MG63 (cell line): ENCODE data around the gene LYVE1. TPM values are rescaled to one million over a fixed set of nuclear protein-coding genes. Genes with fewer than 3 reads are reported as not detected.

Source experiments
- DNase-seq: peaks from one replicate; pipeline ENCODE4 v3.0.0-alpha.2; 2020
- H3K27me3 ChIP-seq: fragments of 250-450 bp; sonication (Bioruptor Pico); 2 replicates; pipeline ENCODE4 v1.5.1; 2020; ENCODE audit warnings: mild to moderate bottlenecking, moderate library complexity
- H3K36me3 ChIP-seq: fragments of 250-450 bp; sonication (Bioruptor Pico); 2 replicates; pipeline ENCODE4 v1.5.1; 2020; ENCODE audit warnings: mild to moderate bottlenecking, moderate library complexity
- H3K4me3 ChIP-seq: fragments of 250-450 bp; sonication (Bioruptor Pico); 2 replicates; pipeline ENCODE4 v1.5.1; 2020; ENCODE audit warnings: mild to moderate bottlenecking, moderate library complexity
- H3K9me3 ChIP-seq: fragments of 250-450 bp; sonication (Bioruptor Pico); 2 replicates; pipeline ENCODE4 v1.5.1; 2020; ENCODE audit warnings: mild to moderate bottlenecking, moderate library complexity
- total RNA-seq: library from RNA; depleted of rRNA; stranded (reverse); fragments of >200 nt; shearing (Covaris generic); gene quantifications from 2 replicates; pipeline ENCODE4 v1.2.3, GENCODE V29; 2014; ENCODE audit warnings: low replicate concordance; rRNA removed

LYVE1 gene, protein sequence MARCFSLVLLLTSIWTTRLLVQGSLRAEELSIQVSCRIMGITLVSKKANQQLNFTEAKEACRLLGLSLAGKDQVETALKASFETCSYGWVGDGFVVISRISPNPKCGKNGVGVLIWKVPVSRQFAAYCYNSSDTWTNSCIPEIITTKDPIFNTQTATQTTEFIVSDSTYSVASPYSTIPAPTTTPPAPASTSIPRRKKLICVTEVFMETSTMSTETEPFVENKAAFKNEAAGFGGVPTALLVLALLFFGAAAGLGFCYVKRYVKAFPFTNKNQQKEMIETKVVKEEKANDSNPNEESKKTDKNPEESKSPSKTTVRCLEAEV
- total RNA-seq, result not detected in 2 replicates

DNA sequence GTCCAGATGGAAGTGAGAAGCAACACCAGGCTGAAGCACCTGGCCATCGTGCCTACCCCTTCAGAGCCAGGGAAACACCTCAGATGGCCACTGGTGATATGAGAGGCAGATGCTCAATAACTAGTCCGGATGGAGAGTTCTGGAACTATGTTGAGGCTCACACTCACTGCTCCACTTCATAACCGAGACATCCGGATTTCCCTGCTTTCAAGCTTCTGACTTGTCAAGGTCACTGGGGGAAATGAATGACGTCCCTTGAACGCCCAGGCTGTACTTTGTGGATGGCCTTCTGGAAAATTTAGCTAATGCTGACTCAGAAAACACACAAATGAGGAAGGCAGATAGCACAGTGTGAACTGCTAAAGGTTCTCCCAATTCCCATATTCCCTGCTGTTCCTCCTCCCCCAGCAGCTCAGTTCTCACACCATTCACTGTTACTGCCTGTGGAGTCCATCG lies at the start of gene LYVE1:
TSS of gene LYVE1 (minus strand) at position 180 of the 456 bp plus-strand sequence. CDS start at position 47, 133 bp downstream.
- no peaks in the 10 kb centered on the region for H3K36me3 ChIP-seq
- H3K27me3 ChIP-seq, result no peaks in the 10 kb centered on the region
- H3K4me3 ChIP-seq, result no peak within 1 kb of the TSS
- DNase-seq, result no peak
- no peaks in the 10 kb centered on the region for H3K9me3 ChIP-seq

DNA sequence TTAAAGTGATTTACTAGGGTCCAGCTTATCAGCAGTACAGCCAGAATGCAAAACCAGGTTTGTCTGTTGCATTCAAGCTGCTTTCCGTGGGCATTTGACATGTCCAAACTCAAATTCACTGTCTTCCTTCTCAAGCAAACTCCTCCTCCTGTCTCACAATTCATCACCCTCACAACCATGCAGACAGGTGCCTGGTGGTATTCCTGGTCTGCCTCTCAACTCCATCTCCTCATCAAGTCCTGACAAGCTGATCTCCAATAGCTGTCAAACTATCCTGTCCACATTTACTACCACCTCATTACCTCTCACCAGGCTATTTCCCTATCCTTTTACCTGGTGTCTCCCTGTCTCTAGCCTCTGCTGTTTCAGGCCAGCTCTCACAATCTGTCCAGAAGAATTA lies 49.1 kb upstream of the LYVE1 start:
- peaks cover 2% of the 10 kb centered on the region; the same call in 1 of the 2 replicates for H3K27me3 ChIP-seq
- DNase-seq, result no peak
- no peaks in the 10 kb centered on the region for H3K36me3 ChIP-seq
- peaks cover 3% of the 10 kb centered on the region for H3K9me3 ChIP-seq
- no peak overlapping the region for H3K4me3 ChIP-seq

DNA sequence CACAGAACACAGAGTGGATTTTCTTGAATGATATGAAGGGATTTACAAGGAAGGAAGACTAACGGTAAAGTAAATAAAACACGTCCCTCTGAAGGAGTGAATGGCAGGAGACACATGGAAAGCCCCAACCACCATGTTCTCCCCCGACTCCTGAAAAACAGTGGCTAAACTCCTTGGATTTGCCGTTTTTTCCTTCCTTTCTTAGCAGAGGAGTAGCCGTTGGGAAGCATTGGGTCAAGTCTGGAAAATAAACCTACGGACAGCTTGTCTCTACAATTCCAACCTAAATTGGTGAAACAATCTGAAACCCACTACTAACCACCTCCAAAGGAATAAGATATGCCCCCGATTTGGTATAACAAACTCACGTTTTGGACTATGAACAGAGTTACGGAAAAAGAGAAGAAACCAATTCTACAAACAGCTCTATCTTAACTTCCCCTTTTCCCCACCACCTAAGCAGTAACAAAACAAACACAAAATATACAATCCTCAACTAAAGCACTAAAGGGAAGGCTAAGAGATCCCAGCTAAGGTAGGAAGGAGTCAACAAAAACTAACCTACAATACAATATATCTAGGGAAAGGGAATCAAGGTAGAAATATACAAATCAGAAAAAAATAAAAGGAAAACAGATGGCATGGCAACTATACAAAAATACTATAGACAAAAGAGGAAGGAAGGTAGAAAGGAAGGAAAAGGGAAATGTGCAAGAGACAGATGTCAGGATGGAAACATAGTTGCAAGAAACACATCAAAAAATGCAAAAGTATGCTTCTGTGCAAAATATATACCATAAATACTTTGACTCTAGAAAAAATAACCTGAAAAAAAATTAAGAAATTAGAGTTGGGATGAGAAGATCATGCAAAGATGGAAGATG lies 43.8 kb upstream of the LYVE1 start:
- H3K9me3 ChIP-seq, result peaks cover 3% of the 10 kb centered on the region
- H3K36me3 ChIP-seq, result no peaks in the 10 kb centered on the region
- H3K27me3 ChIP-seq, result peaks cover 9% of the 10 kb centered on the region
- DNase-seq, result no peak
- H3K4me3 ChIP-seq, result no peak overlapping the region

DNA sequence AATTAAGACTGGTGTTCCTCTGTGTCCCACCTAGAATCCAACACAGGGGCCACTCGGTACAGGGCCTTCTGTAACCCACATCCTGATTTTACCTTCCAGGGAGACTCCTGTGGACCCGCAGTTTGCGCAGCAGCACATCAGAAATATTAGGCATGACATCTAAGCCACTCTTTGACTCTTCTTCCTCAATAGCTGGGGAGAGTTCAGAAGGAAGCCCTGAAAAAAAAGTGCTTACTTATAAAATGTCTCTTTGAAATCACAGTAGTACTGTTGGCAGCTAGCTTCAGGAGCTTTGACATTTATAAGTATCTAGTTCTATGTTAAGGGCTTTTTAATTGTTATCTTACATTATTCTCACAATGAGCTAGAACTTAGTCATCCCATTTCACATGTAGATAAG lies 41.2 kb upstream of the LYVE1 start:
- no peak for DNase-seq
- Histone ChIP-seq H3K9me3 (peaks cover 3% of the 10 kb centered on the region), H3K4me3 (no peak overlapping the region), H3K27me3 (peaks cover 9% of the 10 kb centered on the region), H3K36me3 (no peaks in the 10 kb centered on the region)

DNA sequence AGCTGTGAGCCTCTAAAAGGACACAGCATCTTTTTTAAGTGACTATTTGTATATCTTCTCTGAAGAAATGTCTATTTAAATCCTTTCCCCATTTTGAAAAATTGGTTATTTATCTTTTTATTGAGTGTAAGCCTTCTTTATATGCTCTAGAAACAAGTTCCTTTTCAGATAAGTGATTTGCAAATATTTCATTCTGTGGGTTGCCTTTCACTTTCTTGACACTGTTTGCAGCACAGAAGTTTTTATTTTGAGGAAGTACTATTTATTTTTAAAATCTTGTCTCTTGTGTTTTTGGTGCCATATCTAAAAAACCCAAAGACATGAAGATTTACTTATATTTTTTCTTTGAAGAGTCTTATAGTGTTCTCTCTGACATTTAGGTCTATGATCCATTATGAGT lies 40.1 kb upstream of the LYVE1 start:
- Histone ChIP-seq H3K27me3 (peaks cover 7% of the 10 kb centered on the region; the same call in 1 of the 2 replicates), H3K4me3 (no peak overlapping the region), H3K9me3 (no peaks in the 10 kb centered on the region; the same call in 1 of the 2 replicates), H3K36me3 (no peaks in the 10 kb centered on the region)
- no peak for DNase-seq

DNA sequence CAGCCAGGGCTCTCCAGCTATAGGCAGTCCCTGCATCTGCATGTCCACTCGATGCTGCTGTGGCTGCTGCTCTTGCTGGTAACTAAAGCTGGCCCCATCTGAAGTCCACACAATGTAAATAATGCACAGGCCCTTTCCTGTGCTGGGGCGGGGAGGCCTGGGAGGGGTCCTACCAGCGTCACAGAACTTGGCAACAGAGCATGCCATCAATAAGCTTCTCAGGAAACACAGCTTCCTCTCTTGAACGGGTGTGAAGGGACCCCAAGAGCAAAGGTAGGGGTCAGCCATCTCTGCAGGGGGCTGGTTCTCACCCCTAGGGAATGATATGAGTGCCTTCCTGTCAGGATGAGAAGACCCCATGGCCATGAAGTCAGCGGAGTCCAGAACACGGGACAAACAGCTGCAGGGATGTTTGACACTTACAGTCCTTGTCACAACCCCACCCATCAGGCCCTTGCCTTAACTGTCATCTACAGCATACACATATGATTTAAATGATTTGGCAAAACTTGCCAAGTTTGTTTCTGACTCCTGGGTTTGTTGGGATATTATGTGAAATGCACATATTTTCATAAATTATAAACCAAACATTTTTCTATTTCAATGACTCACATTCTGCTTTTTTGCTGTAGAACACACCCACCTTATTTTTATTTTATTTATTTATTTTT lies 39.1 kb upstream of the LYVE1 start:
- Histone ChIP-seq H3K36me3 (no peaks in the 10 kb centered on the region), H3K27me3 (peaks cover 7% of the 10 kb centered on the region; the same call in 1 of the 2 replicates), H3K9me3 (no peaks in the 10 kb centered on the region), H3K4me3 (no peak overlapping the region)
- no peak for DNase-seq

DNA sequence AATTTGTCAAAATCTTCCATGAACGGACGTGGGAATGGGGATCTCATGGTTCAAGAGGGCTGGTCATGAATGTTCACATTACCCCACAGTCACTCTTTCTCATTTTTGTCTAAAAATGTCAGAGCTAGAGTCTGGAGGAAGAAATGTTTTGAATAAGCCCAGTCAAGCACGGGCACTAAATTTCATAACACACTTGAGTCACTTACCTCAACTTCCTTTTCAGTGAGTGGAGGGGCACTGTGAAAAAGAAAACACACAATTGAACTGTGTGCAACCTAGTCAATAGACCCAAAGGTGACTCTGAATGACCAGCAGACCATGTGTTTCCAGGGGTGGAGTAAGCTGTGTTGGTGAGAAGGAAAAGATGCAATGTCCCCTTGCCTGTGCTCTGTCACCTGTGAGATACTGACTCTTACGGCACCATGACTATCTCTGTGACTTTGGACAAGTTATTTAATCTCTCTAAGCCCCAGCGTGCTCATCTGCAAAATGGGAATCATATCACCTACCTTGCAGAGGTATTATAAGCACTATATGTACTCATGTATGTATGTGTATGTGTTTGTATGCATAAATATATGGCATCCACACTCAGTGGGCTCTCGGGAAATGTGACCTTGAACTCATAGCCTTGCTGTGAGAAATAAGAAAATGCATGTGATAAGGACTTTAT lies 38.2 kb upstream of the LYVE1 start:
- Histone ChIP-seq H3K36me3 (no peaks in the 10 kb centered on the region), H3K4me3 (no peak overlapping the region), H3K27me3 (peaks cover 6% of the 10 kb centered on the region; the same call in 1 of the 2 replicates), H3K9me3 (no peaks in the 10 kb centered on the region)
- DNase-seq, result no peak

DNA sequence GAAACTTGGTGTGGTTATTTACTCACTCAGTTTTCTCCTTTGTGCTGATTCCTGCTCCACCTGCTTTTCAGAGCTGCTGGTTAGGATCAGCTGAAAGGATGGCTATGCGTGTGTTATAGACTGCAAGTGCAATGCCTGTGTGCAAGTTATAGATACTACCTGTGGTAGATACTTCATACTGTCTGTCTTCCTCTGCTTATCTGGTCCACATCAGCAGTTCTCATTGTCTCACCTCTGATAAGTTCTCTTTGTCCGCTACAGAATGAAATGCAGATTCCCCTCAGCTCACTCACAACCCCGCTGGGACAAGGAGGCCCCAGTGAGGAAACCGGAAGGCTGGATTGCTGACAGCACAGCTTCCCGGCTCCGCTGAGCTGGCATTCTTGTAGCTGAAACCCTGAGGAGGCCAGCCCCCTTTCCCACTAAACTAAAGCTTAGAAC lies 37.5 kb upstream of the LYVE1 start:
- H3K9me3 ChIP-seq, result no peaks in the 10 kb centered on the region
- H3K36me3 ChIP-seq, result no peaks in the 10 kb centered on the region
- H3K27me3 ChIP-seq, result peaks cover 4% of the 10 kb centered on the region; the same call in 1 of the 2 replicates
- no peak overlapping the region for H3K4me3 ChIP-seq
- no peak for DNase-seq

DNA sequence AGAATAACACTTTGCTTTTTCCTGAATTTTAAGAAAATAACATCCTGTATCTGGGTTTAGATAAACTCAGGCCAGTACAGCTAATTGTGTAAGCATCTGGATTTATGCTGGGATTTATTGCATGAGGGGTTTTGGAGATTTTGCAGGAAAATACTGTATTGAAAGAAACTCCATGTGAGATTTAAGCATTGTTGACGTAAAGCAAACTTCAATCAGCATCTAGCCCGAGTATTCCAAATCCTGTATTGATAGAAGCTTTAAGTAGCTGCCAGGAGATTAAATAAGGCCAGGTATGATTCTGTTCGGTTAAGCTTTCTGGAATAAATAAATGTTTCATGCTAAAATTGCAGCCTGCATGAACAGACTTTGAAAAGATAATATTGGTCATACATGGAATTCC lies 36.3 kb upstream of the LYVE1 start:
- Histone ChIP-seq H3K27me3 (peaks cover 1% of the 10 kb centered on the region; the same call in 1 of the 2 replicates), H3K9me3 (no peaks in the 10 kb centered on the region), H3K4me3 (no peak overlapping the region), H3K36me3 (no peaks in the 10 kb centered on the region)
- DNase-seq, result no peak

DNA sequence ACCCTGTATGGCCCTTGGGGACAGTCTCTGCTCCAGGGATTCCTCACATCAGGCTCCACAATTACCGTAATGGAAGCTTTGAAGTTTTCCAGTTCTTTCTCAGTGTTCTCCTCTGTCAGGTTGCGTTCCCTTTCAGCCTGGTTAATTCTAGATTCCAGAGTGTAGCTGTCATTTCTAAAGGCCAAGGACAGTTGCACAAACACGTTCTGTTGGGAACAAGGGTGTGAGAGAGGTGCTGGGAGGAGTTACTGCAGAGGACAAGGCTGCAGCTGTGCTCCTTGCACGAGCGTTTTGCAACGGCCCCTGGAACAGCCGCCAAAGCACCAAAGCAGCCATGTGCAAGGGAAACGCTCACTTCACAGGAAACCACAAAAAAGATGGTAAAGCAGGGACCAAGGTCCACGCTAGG lies 35.9 kb upstream of the LYVE1 start:
- DNase-seq, result no peak
- H3K27me3 ChIP-seq, result no peaks in the 10 kb centered on the region
- no peak overlapping the region for H3K4me3 ChIP-seq
- H3K9me3 ChIP-seq, result no peaks in the 10 kb centered on the region
- H3K36me3 ChIP-seq, result no peaks in the 10 kb centered on the region

DNA sequence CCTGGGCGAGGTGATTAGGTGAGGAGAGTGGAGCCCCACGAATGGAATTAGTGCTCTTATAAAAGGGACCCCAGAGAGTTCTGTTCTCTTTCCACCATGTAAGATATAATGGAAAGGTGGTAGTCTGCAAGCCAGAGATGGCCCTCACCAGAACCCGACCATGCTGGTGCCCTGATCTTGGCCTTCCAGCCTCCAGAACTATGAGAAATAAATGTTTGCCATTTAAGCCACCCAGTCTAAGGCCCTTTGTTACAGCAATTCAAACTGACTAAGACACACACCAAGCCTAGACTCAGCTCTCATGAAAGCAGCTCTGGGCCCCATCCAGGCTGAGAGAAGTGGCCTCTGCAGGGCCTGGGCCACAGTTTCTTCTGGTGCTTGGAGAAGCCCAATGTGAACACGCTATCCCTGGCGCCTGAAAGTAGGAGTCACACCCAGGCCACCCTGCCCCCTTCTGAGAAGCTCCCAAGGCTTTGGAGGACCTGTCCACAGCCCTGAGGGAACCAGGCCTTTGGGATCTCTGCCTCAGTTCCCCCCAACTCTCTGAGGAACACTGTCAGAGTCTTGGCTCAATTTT lies 35.3 kb upstream of the LYVE1 start:
- Histone ChIP-seq H3K27me3 (no peaks in the 10 kb centered on the region), H3K9me3 (no peaks in the 10 kb centered on the region), H3K36me3 (no peaks in the 10 kb centered on the region), H3K4me3 (no peak overlapping the region)
- DNase-seq, result no peak

DNA sequence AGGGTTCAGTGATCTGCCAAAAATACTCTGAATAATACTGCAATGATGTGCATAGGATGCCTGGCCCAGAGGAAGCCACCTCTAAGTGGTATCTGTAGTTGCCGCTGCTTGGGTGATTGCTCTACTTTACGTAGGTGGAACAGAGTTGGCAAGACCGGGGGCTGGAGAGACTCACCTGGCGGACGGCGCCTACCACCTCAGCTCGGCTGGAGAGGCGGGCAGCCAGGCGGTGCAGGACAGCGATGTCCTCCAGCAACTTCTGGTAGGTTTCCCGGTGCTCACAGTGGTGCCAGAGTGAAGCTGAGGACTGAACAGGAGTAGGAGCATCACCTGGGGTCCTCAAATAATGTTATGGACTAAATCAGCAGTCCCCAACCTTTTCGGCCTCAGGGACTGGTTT lies 34.5 kb upstream of the LYVE1 start:
- H3K9me3 ChIP-seq, result no peaks in the 10 kb centered on the region
- H3K36me3 ChIP-seq, result no peaks in the 10 kb centered on the region
- no peak for DNase-seq
- no peaks in the 10 kb centered on the region for H3K27me3 ChIP-seq
- H3K4me3 ChIP-seq, result no peak overlapping the region

DNA sequence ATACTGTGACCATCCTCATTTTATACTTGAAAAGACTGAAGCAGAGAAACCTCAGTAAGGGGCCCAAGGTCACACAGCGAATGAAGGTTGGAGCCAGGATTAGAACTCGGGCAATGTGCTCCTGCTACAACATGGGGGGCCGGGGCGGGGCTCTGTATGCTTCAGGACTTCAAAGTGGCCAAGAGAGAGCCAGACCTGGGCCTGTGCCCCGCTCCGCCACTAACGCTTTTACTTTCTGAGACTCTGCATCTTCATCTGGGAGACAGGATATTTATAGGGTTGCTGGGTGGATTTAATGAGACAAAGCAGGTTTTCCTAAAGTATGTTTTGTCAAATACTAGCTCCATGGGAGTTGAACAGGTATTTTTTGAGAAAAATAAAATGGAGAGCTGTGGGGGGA lies 33.9 kb upstream of the LYVE1 start:
- DNase-seq, result no peak
- no peaks in the 10 kb centered on the region for H3K27me3 ChIP-seq
- H3K36me3 ChIP-seq, result no peaks in the 10 kb centered on the region
- H3K4me3 ChIP-seq, result no peak overlapping the region
- no peaks in the 10 kb centered on the region for H3K9me3 ChIP-seq

DNA sequence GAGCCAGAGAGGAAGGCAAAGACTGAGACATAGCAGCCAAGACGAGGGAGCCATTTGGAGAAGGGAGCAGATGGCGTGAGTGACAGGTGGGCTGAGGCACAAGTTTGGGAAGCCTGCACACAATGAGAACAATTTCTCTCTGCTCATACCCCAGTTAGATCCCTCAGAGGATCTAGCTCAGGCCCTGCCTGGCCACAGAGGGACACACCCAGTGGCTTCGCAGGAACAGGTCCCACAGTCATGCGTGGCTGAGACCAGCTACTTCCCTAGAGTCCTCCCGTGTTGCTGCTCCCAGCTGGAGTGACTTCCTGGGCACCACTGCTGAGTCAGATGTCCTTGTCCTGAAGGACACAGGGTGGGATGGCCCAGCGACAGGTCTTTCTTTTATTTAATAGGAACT lies 33.4 kb upstream of the LYVE1 start:
- no peaks in the 10 kb centered on the region for H3K9me3 ChIP-seq
- DNase-seq, result no peak
- no peak overlapping the region for H3K4me3 ChIP-seq
- no peaks in the 10 kb centered on the region for H3K36me3 ChIP-seq
- no peaks in the 10 kb centered on the region for H3K27me3 ChIP-seq

DNA sequence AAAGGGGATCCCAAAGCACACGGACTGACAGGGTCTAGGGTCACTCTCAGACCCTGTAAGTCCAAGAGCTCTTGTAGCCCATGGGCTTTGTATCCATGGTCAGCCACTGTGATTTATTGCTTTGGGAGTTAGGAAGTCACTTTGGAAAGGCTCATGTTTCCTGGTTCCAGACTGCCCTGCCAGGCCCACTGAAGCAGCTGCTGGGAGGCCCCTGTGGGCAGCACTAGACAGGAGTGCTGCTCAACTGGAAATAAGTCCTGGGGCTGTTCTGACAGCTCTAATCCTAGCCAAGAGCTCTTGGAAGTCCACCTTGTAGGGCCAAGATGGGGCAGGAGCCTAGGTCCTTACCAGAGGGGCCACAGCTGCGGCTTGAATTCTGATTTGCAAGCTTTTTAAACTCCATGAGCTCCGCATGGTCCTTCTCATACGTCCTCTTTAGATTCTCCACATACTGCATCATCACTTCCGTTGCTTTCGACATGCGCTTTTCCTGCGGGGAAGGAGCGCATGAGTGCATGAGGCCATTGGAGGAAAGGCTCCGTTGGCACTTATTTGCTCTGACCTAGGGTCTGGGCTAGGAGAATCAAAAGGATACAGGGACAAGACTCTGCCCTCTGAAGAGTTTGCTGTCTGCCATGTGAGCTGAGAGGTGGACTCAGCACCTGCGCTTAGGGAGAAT lies 32.2 kb upstream of the LYVE1 start:
- H3K27me3 ChIP-seq, result no peaks in the 10 kb centered on the region
- no peaks in the 10 kb centered on the region for H3K36me3 ChIP-seq
- H3K4me3 ChIP-seq, result no peak overlapping the region
- no peaks in the 10 kb centered on the region for H3K9me3 ChIP-seq
- no peak for DNase-seq
